EH (cell line): Measurements from ENCODE around the gene ALX3.
A peak's percentile ranks its signal among the peaks of the same experiment; 100 is the strongest.
"Not testable (repeated sequence)": the region's sequence is repeated elsewhere in the genome, so short reads cannot be mapped to it uniquely, and the experiment has no call there.

Experiments used
- DNase-seq: peaks from one replicate; pipeline ENCODE4 v3.0.0-alpha.2; 2015; ENCODE audit warnings: low read depth

ALX3 gene

DNA sequence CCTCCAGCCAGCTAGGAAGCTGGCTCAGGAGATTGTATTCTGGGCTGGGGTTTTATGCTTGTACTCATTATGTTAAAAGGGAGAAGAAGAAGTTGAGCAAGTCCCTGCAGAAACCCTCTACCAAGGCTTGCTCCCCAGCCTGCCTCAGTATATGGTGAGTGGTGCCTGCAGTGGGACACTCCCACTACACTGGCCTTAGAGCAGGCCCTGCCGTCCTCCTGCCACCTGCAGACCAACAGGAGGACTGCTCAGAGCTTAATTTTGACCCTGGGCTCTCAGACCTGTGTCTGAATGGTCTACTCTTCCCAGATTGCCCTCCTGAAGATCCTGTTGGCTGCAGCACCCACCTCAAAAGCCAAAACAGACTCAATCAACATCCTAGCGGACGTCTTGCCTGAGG is 23.0 kb downstream of the ALX3 start:
- DNase-seq: no peak

DNA sequence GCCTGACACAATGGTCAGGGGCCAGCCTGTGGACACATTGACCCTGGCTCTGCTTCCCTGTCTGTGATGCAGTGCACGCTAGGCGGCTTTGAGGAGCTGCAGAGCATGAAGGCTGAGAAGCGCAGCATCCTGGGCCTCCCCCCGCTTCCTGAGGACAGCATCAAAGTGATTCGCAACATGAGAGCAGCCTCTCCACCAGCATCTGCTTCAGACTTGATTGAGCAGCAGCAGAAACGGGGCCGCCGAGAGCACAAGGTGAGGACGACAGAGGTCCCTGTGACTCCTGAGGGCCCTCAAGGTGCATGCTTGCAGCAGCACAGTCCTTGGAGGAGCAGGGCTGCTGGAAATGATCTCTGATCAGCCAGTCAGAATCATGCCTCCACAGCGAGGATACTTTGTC is 27.5 kb downstream of the ALX3 start:
- no peak for DNase-seq

DNA sequence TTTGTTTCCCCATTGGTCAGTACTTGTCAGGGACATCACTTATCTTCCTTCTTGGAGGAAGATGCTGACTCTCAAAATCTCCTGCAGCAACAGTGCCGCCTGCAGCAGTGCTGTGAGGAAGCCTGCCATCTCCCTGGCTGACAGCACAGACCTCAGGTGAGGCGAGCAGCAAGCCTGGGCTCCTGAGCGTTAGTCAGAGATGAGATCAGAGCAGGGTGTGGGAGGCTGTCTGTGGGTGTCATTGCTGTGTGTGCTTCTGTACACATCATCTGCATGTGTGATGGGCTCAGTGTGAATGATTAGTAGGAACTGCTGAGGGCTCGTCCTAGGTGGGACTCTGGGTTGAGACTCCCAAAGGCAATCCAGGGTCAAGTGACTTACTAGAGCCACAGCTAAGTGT is 29.9 kb downstream of the ALX3 start:
- no peak for DNase-seq

DNA sequence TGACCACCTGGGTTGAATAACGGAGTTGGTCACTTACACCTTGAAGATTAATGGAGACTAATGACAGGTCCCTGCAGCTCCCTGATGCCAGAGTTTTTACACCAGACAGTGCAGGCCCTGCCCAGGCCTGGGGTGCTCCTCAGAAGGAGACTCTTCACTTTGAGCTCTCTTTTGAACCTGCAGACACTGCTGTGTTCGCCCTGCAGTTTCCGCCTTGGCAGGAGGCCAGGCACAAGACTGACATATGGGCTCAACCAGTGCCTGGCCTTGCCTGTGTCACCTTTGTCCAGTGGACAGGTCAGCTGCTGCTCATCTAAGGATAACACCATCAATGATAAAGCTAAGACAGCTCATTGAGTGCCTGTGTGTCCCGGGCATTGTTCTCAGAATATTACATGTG is 30.8 kb downstream of the ALX3 start:
- no peak for DNase-seq

DNA sequence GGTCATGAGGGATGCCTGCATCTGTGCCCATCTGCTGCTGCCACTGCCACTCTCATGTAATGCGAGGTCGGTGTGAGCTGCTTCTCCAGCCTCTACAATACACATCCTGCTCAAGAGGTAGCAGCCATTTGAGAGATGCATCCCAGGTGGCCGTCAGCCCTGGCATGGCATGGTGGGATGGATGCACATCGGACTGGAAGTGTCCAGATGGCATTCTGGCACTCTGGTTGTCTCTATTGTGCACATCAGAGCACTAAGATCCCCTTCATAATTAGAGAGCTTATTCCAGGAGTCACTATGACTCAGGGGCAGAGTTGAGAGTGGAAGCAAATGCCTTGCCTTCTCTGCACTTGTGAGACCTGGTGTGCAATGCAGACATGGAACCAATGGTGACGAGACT is 32.2 kb downstream of the ALX3 start:
- DNase-seq: no peak

DNA sequence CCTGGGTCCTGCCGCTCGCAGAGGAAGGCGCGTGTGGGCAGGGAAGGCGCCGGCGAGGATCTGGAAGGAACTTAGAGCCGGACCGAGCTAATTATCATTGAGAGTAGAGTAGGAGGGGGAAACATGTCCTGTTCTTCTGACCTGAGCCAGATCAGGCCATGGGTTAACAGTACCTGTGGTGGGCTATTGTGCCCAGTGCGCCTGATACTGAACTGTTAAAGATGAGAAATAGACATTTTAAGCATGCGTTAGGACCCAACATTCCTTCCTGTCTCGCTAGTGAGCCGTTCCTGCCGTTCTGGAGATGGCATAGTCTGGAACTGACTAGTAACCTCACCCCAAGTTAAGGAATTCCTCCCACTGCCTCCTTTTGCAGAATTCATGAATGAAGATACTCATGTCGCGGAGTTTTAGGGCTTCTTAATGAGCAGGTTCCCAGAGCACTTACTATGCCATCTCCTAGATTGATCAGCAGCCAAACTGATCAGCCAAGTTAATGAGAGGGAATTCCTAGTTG is 35.2 kb downstream of the ALX3 start:
- peak; percentile 57 for DNase-seq

DNA sequence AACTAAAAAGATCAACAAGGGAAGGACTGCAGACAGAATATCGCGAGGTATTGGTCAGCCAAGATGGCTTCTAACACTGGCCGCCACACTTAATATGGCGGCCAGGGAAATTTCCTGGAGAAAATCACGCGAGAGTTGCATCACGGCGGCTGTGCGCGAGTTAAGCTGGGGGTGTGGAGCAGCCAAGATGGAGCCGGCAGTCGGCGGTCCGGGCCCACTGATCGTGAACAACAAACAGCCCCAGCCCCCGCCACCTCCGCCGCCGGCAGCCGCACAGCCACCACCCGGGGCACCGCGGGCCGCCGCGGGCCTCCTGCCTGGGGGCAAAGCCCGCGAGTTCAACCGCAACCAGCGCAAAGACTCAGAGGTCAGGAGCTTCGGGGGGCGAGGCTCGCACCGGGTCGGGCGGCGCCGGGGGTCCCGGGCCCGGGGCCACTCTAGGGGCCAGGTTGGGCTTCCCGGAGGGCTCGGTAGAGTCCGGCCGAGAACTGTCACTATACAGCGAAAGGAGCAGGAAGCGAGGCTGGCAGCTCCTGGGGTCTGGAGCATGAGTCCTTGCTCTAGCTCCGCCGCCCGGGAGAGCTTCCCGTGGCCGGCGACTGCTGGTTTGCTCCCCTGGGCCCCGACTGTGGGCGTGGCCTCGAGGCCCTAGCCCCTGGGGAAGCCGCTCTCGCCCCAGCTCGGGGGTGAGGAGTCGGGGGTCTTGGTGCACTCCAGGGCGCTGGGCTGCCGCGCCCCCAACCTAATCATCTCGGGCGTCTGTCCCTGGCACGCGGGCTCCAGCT is 35.8 kb downstream of the ALX3 start, which contains the start of gene STRIP1:
Gene STRIP1, plus strand, starts transcription at position 174 of the 785 bp plus-strand sequence. Its CDS starts 14 bp downstream, at position 188.
- peak; percentile 98 for DNase-seq

DNA sequence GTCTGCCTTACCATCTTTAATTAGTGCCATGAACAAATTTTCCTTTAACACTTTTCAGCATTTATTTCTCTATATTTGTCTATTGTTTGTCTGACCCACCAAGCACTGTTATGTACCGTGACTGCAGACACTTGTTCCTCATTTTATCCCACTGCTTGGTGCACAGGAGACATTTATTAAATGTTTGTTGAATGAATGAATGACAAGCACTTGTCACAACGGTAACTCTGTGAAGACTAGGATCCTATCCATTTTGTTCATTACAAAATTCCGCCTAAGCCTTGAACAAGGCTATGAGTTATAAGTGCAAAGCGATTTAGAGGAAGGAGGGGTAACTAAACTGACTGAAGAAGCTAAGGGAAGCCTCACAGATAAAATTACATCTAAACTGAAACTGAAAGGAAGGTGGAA is 36.4 kb downstream of the ALX3 start:
- DNase-seq: no peak

DNA sequence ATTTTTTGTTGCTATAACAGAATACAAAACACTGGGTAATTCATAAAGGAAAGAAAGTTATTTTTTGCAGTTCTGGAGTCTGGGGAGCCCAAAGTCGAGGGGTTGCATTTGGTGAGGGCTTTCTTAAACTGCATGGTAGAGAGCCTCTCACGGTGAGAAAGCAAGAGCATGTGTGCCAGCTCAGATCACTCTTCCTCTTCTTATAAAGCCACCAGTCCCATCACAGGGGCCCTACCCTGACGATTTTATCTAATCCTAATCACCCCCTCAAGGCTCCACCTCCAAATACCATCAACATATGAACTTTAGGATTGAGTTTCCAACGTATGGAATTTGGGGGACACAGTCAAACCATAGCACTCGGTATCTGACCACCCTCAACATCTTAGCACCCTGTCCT is 37.1 kb downstream of the ALX3 start:
- DNase-seq: no peak

DNA sequence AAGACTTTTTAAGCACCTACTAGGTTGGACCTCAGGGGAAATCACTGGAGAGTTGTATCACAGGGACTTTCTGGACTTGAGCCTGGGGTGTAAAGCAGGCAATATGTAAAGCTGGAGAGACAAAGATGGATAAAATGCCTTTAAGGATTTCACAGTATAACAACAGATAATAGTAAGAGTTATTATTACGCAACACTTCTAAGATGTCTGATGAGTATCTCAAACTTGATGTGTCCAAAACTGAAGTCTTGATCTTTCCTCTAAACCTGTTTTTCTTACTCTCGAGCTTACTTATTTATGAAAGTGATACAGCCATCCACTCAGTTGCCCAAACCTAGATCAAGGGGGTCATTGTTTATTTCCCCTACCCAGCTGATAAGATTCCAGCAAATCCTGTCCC is 38.1 kb downstream of the ALX3 start:
- DNase-seq: no peak

DNA sequence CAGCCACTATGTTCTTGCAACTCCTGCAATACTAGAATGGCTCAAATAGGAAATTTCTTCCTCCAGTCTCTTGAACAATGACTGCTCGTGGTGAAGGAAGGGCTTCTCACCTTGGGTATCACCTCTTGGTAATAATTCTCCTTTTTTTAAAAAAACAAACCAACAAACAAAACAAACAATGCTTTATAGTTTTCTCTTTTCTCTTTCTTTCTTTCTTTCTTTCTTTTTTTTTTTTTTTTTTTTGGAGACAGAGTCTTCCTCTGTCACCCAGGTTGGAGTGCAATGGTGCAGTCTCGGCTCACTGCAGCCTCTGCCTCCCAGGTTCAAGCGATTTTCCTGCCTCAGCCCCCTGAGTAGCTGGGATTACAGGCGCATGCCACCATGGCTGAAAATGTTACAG is 39.8 kb downstream of the ALX3 start:
- DNase-seq: not testable (repeated sequence)

DNA sequence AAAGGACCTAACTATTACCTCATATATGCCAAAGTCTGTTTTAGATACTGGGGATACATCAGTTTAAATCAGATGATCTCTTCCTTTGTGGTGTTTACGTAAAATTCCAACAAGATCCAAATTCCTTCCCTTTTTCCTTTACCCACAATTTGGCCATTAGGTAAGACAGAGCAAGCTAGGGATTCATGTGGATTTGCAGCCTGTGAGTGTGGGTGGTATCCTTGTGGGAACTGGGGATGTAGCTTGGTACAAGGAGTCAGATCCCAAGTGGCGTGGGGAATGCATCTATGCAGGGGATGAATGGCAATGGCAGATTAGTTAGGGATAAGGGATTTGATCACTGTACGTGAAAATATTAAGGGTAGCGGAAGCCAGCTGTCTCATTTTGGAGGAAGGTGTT is 45.9 kb downstream of the ALX3 start:
- no peak for DNase-seq

DNA sequence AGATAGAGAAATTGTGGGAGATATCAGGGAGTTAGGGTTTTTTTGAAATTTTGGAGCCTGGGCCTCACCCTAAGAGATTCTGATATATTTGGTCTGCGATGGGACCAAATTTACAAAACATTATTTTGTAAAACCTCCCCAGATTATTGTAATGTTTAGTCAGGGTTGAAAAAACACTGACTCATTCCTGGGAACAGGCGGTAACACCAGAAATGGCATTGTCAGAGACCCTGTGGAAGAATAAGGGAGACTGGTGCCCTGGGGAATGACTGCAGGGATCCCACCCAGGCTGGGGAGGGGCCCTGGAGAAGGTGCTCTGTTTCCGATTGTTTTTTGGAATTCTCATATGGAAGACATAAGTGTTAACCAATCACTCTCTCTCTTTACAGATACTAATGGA is 49.2 kb downstream of the ALX3 start:
- DNase-seq: no peak

DNA sequence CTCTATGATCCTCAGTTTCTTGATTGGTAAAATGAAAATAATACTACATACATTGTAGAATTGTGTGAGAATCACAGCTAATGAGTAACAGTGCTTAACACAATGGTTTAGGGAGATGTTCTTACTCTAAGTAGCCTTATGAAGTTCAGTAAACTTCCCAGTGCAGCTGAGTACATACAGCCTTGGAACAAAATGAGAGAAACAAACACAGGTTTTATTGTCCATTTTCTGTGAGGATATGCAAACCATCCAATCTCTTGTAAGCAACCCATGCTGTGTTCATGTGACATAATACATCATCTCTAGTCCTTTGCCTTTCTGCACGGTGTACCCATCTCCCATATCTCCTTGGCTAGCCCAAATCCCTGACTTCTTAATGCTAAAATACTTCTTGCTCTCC is 50.7 kb downstream of the ALX3 start:
- DNase-seq: no peak

DNA sequence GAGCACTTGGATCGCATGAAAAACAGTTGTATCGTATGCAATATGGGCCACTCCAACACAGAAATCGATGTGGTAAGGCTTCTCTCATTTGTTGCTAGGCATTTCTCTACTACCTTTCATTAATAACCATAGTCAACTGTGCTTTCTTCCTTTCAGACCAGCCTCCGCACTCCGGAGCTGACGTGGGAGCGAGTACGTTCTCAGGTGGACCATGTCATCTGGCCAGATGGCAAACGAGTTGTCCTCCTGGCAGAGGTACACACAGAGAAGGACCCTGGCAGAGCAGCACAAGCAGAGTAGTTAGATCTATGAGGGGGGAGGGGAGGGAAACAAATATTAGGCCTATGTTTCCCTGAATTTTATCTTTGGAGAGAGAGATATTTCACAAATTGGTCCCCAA is 52.1 kb downstream of the ALX3 start:
- no peak for DNase-seq

DNA sequence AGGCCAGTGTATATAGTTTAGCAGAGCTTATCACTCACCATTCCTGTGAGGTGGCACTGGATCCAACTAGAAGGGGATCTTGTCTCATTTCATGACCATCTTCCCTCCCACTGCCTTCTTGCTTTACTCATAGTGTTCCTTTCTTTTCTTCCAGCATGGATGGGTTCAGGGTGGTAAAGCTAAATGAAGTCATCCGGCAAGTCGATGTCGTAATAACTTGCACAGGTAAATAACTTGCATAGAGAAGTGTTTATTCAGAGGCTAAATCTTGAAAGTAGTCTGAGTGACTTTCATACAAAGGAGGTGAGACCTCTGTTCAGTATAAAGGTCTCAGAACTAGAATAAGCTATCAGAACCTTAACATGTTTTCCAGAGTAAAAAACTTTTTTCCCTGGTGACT is 52.7 kb downstream of the ALX3 start:
- DNase-seq: no peak

DNA sequence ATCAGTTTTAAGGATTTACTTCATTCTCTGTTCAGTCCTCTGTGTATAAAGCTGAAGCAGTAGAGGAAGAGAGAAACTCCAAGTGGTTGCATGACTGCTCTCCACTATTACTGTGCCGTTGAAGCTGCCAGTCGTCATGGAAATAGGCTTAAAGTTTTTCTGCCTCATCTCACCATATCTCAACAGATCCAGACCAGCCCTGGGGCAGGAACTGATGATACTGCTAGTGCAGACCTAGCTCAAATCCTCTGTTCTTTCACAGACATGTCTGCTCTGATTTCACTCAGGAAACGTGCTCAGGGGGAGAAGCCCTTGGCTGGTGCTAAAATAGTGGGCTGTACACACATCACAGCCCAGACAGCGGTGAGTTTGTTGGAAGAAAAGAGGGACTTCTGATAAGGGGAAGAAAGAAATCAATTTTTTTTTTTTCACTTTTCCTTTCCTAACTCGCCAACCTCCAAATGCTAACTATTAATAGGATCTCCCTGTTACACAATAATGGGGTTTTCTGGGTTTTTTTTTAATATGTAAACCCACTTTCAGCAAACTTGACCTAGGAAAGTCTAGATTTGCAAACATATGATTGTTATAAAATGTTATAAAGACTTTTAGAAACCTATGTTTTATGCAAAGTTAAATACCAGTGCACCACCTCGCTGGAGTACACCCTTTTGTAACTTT is 58.2 kb downstream of the ALX3 start:
- DNase-seq: no peak

DNA sequence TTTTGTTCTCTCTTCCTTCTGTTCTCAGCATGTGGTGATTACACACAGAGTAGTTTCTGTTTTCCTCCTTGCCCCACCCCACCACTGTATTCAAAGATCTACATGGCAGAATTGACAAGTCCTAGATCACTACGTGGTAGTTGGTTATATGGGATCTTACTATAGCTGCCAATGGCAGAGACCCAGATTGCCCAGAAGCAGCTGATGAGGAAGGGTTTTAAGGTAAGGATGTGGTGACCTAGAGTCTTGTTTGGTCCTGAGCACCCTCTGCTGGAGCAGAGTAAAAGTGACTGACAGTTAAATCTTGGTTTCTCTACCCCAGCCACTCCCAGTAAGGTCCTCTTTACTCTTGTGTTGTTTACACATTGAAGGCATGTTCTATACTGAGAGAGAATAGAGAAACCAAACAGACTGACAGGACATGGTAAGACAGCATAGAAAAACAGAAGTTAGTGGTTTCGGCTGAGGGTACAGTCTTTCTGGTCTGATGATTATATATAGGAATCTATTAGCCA is 58.9 kb downstream of the ALX3 start:
- DNase-seq: peak; percentile 73
